ENCODE measurements around the gene SLC28A1.

DNA sequence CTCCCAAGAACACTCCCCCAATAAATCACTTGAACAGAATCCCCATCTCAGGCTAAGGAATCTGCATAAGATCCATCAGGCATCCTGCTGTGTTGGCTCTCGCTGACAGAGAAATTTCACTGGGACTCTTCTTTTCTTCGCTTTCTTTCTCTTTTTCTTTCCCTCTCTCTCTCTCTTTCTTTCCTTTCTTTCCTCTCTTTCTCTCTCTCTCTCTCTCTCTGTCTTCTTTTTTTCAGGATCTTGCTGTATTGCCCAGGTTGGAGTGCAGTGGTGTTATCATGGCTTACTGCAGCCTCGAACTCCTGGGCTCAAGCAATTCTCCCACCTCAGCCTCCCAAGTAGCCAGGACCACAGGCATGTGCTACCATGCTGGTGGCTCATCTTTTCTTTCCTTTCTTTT lies 4.5 kb upstream of the SLC28A1 start:
- TF ChIP-seq, protein P1, sequence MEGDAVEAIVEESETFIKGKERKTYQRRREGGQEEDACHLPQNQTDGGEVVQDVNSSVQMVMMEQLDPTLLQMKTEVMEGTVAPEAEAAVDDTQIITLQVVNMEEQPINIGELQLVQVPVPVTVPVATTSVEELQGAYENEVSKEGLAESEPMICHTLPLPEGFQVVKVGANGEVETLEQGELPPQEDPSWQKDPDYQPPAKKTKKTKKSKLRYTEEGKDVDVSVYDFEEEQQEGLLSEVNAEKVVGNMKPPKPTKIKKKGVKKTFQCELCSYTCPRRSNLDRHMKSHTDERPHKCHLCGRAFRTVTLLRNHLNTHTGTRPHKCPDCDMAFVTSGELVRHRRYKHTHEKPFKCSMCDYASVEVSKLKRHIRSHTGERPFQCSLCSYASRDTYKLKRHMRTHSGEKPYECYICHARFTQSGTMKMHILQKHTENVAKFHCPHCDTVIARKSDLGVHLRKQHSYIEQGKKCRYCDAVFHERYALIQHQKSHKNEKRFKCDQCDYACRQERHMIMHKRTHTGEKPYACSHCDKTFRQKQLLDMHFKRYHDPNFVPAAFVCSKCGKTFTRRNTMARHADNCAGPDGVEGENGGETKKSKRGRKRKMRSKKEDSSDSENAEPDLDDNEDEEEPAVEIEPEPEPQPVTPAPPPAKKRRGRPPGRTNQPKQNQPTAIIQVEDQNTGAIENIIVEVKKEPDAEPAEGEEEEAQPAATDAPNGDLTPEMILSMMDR (IDR thresholded peaks at IDR 0.05) = no peak
- no peak for TF ChIP-seq POLR2AphosphoS5 (IDR thresholded peaks at IDR 0.05)
